ENCODE results near the gene DENND6B. TPM values are rescaled to one million over a fixed set of nuclear protein-coding genes. Genes with fewer than 3 reads are reported as not detected.

DENND6B gene
- total and polyA plus RNA-seq, 2 of the 13 experiments (the other 11 are each of a cell fraction or from before 2014, with no cell fraction given) = 0.95 to 3.8 TPM

GRCh38 chr22:50270666-50271394 lies 56.0 kb downstream of the DENND6B start (continued):
- TF ChIP-seq REST (IDR thresholded peaks at IDR 0.05; ENCODE audit: borderline replicate concordance in 1 of 2, low read depth in 1 of 2, low read length in 2 of 2) (peak; percentile 96 to 99), ZNF790 (CRISPR knock-in tag; IDR thresholded peaks at IDR 0.05; ENCODE audit: borderline replicate concordance) (peak; percentile 64; the same call in 1 of the 2 replicates), RARG (CRISPR knock-in tag; IDR thresholded peaks at IDR 0.05; ENCODE audit: low read depth) (no peak), RFX3 (CRISPR knock-in tag; IDR thresholded peaks at IDR 0.05) (0 out of 2 replicates have a peak, but pooled peaks have one; percentile 36), RBM22 (optimal IDR thresholded peaks at IDR 0.05; ENCODE audit: low read length) (no peak), AHR (CRISPR knock-in tag; IDR thresholded peaks at IDR 0.05) (peak; percentile 96; the same call in 1 of the 2 replicates), DNMT1 (CRISPR knock-in tag; IDR thresholded peaks at IDR 0.05) (no peak), PRDM4 (CRISPR knock-in tag; IDR thresholded peaks at IDR 0.05; ENCODE audit: borderline replicate concordance) (0 out of 2 replicates have a peak, but pooled peaks have one; percentile 48), NFE2L2 (IDR thresholded peaks at IDR 0.05; ENCODE audit: low read length) (no peak), CEBPB (IDR thresholded peaks at IDR 0.05; ENCODE audit: borderline replicate concordance, low read depth, low read length) (no peak), SKI (IDR thresholded peaks at IDR 0.05; ENCODE audit: partially characterized antibody) (no peak), ZNF543 (CRISPR knock-in tag; IDR thresholded peaks at IDR 0.05) (peak; percentile 83; the same call in 1 of the 2 replicates), ZNF556 (CRISPR knock-in tag; IDR thresholded peaks at IDR 0.05; ENCODE audit: borderline replicate concordance) (peak; percentile 67; the same call in 1 of the 2 replicates)
- TF ChIP-seq, protein P1, sequence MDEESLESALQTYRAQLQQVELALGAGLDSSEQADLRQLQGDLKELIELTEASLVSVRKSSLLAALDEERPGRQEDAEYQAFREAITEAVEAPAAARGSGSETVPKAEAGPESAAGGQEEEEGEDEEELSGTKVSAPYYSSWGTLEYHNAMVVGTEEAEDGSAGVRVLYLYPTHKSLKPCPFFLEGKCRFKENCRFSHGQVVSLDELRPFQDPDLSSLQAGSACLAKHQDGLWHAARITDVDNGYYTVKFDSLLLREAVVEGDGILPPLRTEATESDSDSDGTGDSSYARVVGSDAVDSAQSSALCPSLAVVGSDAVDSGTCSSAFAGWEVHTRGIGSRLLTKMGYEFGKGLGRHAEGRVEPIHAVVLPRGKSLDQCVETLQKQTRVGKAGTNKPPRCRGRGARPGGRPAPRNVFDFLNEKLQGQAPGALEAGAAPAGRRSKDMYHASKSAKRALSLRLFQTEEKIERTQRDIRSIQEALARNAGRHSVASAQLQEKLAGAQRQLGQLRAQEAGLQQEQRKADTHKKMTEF (CRISPR knock-in tag; IDR thresholded peaks at IDR 0.05) = peak; percentile 66; the same call in 1 of the 2 replicates
- TF ChIP-seq, protein P2, sequence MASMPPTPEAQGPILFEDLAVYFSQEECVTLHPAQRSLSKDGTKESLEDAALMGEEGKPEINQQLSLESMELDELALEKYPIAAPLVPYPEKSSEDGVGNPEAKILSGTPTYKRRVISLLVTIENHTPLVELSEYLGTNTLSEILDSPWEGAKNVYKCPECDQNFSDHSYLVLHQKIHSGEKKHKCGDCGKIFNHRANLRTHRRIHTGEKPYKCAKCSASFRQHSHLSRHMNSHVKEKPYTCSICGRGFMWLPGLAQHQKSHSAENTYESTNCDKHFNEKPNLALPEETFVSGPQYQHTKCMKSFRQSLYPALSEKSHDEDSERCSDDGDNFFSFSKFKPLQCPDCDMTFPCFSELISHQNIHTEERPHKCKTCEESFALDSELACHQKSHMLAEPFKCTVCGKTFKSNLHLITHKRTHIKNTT (CRISPR knock-in tag; IDR thresholded peaks at IDR 0.05) = no peak
- TF ChIP-seq, protein P3, sequence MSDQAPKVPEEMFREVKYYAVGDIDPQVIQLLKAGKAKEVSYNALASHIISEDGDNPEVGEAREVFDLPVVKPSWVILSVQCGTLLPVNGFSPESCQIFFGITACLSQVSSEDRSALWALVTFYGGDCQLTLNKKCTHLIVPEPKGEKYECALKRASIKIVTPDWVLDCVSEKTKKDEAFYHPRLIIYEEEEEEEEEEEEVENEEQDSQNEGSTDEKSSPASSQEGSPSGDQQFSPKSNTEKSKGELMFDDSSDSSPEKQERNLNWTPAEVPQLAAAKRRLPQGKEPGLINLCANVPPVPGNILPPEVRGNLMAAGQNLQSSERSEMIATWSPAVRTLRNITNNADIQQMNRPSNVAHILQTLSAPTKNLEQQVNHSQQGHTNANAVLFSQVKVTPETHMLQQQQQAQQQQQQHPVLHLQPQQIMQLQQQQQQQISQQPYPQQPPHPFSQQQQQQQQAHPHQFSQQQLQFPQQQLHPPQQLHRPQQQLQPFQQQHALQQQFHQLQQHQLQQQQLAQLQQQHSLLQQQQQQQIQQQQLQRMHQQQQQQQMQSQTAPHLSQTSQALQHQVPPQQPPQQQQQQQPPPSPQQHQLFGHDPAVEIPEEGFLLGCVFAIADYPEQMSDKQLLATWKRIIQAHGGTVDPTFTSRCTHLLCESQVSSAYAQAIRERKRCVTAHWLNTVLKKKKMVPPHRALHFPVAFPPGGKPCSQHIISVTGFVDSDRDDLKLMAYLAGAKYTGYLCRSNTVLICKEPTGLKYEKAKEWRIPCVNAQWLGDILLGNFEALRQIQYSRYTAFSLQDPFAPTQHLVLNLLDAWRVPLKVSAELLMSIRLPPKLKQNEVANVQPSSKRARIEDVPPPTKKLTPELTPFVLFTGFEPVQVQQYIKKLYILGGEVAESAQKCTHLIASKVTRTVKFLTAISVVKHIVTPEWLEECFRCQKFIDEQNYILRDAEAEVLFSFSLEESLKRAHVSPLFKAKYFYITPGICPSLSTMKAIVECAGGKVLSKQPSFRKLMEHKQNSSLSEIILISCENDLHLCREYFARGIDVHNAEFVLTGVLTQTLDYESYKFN (CRISPR knock-in tag; conservative IDR thresholded peaks at IDR 0.05) = no peak

All from HepG2 (cell line).